SU-DHL-6 (cell line): Measurements from ENCODE around the gene CYP11A1.

Experiments
- EZH2phosphoT487 ChIP-seq: fragments of 200-600 bp; sonication (generic), shearing (Covaris generic); conservative IDR thresholded peaks from 2 replicates; pipeline ENCODE4 v1.6.1; 2018; ENCODE audit warnings: mild to moderate bottlenecking, antibody characterized with exemption, low read length, moderate library complexity, mixed read lengths
- TF ChIP-seq, protein P1 (sequence below): fragments of 200-600 bp; sonication (generic); IDR thresholded peaks from one replicate; pipeline ENCODE4 v1.5.1; 2017; ENCODE audit warnings: antibody characterized with exemption, mild to moderate bottlenecking, low read length, moderate library complexity; ENCODE audit not compliant: insufficient read depth, poor library complexity, severe bottlenecking

DNA sequence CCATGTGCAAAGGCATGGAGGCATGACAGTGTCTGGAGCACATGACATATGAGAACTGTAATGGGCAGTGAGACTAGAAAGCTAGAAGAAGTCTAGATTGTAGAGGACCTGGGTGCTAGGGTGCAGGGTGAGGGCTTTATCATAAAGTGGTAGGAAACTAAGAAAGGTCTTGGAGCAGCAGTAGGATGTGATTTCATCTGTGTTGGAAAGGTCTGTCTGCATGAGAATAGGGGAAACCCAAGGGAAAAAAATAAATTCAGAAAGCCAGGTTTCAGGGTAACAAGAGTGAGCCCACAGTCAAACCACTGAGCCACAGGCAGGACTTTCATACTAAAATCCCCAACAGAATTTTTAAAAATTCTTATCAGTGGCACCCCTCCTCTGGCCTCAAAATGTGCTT is 76.8 kb downstream of the CYP11A1 start:
- TF ChIP-seq, protein P1, sequence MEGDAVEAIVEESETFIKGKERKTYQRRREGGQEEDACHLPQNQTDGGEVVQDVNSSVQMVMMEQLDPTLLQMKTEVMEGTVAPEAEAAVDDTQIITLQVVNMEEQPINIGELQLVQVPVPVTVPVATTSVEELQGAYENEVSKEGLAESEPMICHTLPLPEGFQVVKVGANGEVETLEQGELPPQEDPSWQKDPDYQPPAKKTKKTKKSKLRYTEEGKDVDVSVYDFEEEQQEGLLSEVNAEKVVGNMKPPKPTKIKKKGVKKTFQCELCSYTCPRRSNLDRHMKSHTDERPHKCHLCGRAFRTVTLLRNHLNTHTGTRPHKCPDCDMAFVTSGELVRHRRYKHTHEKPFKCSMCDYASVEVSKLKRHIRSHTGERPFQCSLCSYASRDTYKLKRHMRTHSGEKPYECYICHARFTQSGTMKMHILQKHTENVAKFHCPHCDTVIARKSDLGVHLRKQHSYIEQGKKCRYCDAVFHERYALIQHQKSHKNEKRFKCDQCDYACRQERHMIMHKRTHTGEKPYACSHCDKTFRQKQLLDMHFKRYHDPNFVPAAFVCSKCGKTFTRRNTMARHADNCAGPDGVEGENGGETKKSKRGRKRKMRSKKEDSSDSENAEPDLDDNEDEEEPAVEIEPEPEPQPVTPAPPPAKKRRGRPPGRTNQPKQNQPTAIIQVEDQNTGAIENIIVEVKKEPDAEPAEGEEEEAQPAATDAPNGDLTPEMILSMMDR, result no peak
- no peak for TF ChIP-seq EZH2phosphoT487
